HG03571 (cell line): ENCODE measurements around the gene CROCC2.

Experiments used
- ATAC-seq: cut with Tn5 transposase; IDR thresholded peaks from one replicate; pipeline ENCODE4 v1.9.1; 2021; ENCODE audit not compliant: unreplicated experiment

The CROCC2 gene

DNA sequence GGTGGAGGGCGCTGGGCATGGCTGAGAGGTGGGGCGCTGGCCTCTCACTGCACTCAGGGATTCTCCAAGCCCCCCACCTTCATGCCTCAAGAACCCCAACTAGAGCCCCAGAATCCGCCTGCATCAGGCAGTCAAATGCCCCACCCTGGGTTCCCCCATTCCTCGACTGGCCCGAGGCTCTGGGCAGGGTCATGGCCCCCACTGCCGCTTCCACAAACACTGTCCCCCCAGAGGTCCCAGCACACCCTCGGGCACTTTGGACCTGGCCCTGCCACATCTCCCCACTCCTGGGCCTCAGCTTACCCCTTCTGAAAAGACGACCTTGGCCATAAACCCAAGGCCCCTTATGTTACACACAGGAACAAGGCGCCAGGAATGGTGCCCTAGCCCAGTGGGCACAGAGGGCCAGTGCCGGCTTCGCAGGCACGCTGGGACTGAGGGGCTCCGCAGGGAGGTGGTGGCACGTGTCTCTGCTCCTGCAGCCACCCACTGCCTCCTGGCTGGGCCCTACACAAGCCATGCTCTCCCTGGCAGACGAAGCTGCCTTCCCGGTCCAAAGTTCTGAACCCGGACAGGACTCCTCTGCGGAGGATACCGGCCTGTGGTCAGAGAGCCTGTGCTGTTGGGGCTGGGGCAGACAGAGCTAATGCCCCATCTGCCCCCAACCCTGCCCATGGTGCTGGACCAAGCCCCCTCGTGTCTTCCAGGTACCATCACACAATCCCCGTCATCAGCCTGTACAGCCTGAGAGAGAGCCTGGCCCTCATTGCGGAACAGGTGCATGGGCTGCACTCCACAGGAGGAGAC is 30.7 kb upstream of the CROCC2 start:
- ATAC-seq: no peak

GRCh38 chr2:240876035-240876474 is 30.1 kb upstream of the CROCC2 start:
- ATAC-seq: no peak

GRCh38 chr2:240876475-240877251 is 29.5 kb upstream of the CROCC2 start:
- no peak for ATAC-seq

GRCh38 chr2:240877460-240878340 is 28.4 kb upstream of the CROCC2 start:
- no peak for ATAC-seq

DNA sequence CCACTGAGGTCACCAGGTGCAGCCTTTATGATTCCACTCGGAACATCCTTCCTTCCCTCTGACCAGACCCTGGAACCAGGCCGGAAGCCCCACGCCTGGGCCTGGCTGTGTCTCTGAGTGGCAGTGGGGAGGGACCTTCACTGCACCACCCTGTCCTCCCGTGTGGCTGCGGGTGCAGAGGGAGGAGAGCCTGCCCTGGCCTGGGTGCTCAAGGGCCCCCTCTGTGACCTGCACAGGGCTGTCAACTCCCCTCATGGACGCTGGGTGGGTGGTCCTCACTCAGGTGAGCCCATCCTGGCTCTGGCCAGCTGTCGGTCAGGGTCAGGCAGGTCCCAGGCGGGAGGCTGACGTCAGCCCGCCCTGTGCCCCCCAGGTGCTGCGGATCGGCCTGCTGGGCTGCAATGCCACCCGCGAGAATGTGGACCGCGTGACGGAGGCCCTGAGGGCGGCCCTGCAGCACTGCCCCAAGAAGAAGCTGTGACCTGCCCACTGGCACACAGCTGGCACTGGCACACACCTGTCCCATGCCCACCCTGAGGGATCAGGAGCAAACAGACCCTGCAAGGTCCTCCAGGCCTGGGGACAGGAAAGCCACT is 27.7 kb upstream of the CROCC2 start:
- ATAC-seq: no peak

DNA sequence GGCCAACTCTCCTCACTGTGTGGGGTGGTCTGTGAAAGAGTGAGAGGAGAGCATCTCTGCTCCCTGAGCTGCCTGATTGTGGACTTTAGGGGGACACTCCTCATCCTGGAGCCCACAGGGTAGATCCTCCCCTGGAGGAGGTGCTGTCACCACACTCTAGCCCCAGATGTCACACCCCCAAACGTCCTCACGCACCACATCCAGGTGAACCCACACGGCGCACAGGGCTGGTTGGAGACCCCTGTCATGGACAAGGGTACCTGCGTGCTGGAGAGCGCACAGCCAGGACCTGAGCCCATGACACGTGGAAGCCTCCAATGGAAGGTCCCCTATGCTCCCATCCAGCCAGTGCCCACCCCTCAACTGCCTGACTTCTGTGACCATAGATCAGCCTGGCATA is 27.0 kb upstream of the CROCC2 start:
- ATAC-seq: no peak

GRCh38 chr2:240881913-240882312 is 24.2 kb upstream of the CROCC2 start:
- no peak for ATAC-seq

GRCh38 chr2:240884221-240884620 is 21.9 kb upstream of the CROCC2 start:
- ATAC-seq: no peak

DNA sequence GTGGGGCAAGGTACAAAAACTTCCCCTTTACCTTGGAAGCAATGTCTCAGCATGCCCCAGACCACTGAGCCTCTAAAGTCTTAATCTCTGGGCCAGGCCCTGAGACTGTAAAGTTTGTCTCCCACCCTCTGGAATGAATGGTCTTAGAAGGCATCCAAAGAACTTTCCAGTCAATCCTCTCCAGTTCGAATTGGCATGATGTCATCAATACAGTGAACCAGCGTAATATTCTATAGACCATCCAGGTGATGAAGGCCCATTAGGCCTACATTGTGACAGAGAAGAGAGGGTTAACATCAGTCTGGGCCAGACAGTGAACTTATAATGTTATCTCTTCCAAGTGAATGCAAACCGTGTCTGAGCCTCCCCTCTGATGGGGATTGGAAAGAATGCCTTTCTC is 21.4 kb upstream of the CROCC2 start:
- no peak for ATAC-seq

- ATAC-seq: no peak
Observed at GRCh38 chr2:240885566-240885965, 20.6 kb upstream of the CROCC2 start.

GRCh38 chr2:240886023-240886565 is 20.0 kb upstream of the CROCC2 start:
- ATAC-seq: no peak

DNA sequence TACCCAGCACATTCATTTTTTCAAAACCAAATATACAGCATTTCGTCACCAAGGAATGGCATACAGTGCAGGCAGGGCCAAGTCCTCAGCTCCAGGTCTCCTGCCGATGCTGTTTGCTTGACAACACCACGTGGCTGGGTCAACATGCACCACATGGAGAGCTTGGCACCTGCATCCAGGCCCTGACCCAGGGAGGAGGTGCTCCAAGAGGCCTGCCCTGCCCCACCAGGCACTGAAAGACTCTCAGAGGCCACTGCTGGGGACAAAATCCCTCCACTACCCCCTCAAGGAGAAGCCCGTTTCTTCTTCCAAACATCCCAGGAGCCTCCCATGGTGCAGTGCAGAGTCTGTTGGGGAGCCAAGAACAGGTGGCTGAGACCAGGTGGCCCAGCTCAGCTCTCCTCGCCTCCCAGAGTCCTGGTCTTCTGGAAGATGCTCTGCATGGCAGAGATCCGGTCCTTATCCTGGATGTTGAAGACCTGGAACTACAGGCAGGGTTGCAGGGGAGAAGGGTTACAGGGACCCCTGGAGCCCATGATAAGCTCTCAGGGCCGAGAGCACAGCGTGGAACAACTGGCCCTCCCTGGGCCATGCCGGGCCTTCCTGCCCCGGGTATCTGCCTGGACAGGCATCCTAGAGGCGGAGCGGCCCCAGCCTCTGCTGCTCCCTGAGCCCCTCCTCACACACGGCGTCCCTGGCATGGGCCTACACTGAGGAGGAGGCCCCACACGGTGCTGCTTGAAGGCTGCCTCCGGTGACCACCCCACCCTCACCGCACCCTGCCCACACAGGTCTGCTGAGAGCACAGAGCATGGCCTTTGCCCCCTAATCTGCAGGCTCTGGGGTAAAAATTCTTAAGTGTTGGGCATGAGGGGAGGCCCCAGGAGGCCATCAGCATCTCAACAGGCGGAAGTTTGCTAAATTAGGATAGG is 19.2 kb upstream of the CROCC2 start:
- ATAC-seq: no peak

DNA sequence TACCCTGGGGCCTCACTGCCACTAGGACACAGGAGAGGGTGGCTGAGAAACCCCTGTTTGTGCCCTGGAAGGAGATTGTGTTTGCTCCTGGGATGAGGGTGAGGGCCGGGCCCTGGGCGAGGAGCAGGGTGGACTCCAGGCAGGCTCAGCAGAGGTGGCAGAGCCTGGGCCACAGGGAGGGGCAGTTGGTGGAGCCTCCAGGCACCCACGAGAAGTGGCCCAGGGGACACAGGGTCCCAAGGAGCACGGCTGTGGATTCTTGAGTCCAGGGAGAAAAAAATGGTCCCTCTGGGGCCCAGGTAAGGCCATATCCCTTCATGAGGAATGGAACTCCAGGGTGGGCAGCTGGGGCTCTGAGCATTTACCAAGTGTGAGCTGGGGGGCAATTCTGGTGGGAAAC is 18.5 kb upstream of the CROCC2 start:
- no peak for ATAC-seq

DNA sequence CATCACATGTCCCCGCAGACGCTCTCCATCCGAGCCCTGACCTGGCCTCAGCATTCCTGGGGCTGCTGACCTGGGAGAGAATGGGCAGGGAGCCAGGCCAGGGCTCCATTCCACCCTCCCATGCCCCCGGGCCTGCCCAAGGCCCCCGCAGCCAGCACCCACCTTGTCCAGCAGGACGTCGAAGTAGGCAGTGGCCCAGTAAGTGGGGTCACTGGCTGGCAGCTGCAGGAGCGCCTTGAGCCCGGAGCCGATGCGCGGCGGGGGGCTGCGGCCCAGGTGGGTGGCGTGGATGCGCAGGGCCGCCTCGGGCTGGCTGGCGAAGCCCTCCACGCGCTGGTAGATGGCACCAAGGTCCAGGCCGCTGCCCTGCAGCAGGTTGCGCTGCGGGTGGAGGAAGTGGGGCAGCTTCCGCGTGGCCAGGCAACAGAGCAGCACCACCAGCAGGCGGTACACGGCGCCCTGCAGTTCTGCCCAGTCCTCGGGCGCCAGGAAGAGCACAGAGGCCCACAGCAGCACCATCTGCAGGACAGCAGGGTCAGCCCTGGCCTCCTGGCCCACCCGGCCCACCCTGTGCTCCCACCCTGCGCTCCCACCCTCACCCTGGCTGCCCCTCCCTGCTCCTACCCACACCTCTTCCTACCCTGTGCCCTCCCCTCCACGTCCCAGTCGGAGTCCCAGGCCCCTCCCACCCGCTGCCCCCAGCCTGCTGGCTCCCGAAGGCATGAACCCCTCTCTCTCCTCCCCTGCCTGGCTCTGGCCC is 17.8 kb upstream of the CROCC2 start:
- ATAC-seq: no peak

- ATAC-seq: no peak
Observed at GRCh38 chr2:240888890-240889573, 17.1 kb upstream of the CROCC2 start.

GRCh38 chr2:240889601-240890560 is 16.3 kb upstream of the CROCC2 start:
- no peak for ATAC-seq

DNA sequence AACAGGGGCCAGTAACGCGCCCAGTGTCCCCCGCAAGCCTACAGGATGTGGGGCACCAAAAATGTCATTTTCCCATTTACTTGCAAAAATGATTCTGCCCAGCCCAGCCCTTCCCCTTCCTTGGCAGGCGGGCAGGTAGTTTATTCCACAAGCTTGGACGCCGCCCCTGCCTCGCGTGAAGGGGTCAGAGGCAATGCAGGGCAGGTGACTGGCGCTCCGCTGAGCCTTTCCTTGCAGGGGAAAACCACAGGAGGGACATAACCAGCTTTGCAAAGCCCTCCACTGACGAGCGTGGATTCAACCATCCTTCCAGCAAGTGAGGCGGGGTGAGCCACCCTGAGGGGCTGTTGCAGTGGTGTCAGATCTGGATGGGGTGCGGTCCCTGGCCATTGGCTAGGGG is 15.4 kb upstream of the CROCC2 start:
- no peak for ATAC-seq
